ENCODE data around the gene MACROD2.

The MACROD2 gene

GRCh38 chr20:14342918-14343317 lies 347.6 kb downstream of the MACROD2 start:
- DNase-seq (ENCODE audit: extremely low read depth, low read depth), result no peak
- no peak overlapping the region for H3K4me3 ChIP-seq (replicated peaks; ENCODE audit: low read depth, low read length)
- TF ChIP-seq CTCF (IDR thresholded peaks at IDR 0.05; ENCODE audit: low read depth, low read length, missing control alignments), result no peak

- DNase-seq (ENCODE audit: extremely low read depth, low read depth), result no peak
- TF ChIP-seq CTCF (IDR thresholded peaks at IDR 0.05; ENCODE audit: low read depth, low read length, missing control alignments), result no peak
- H3K4me3 ChIP-seq (replicated peaks; ENCODE audit: low read depth, low read length), result no peak overlapping the region
These were observed 348.3 kb downstream of the MACROD2 start for GRCh38 chr20:14343491-14344065.

GRCh38 chr20:14344746-14345145 lies 349.4 kb downstream of the MACROD2 start:
- H3K4me3 ChIP-seq (replicated peaks; ENCODE audit: low read depth, low read length), result no peak overlapping the region
- no peak for DNase-seq (ENCODE audit: extremely low read depth, low read depth)
- no peak for TF ChIP-seq CTCF (IDR thresholded peaks at IDR 0.05; ENCODE audit: low read depth, low read length, missing control alignments)

- no peak for TF ChIP-seq CTCF (IDR thresholded peaks at IDR 0.05; ENCODE audit: low read depth, low read length, missing control alignments)
- H3K4me3 ChIP-seq (replicated peaks; ENCODE audit: low read depth, low read length), result no peak overlapping the region
- no peak for DNase-seq (ENCODE audit: extremely low read depth, low read depth)
These were observed 360.5 kb downstream of the MACROD2 start for GRCh38 chr20:14355791-14356190.

- H3K4me3 ChIP-seq (replicated peaks; ENCODE audit: low read depth, low read length), result no peak overlapping the region
- no peak for TF ChIP-seq CTCF (IDR thresholded peaks at IDR 0.05; ENCODE audit: low read depth, low read length, missing control alignments)
- DNase-seq (ENCODE audit: extremely low read depth, low read depth), result no peak
These were observed 365.1 kb downstream of the MACROD2 start for GRCh38 chr20:14360416-14360815.

GRCh38 chr20:14361509-14362345 lies 366.4 kb downstream of the MACROD2 start:
- TF ChIP-seq CTCF (IDR thresholded peaks at IDR 0.05; ENCODE audit: low read depth, low read length, missing control alignments), result no peak
- H3K4me3 ChIP-seq (replicated peaks; ENCODE audit: low read depth, low read length), result no peak overlapping the region
- DNase-seq (ENCODE audit: extremely low read depth, low read depth), result no peak

Measured in HFF-Myc (cell line).